Measurements from ENCODE around the gene ANKK1.

Gene ANKK1

DNA sequence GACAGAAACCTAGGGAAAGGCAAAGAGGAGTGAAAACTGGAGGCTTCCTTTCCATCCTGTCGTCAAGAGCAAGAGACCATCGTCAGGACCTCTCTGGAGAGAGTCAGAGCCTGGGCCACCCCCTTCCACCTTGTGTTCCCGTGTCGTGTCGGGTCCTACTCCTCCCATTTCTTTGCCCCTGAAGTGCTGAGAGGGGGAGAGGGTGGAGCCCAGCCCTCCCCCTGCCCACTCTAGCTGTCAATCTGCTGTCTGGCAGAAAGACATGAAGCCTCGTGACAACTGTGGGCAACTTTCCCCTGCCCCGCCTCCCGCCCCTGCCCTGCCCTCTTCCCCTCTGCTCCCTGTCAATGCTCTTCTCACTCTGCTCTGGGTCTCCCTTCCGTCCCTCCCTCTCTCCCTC is 20.6 kb downstream of the ANKK1 start:
- Histone ChIP-seq H3K27ac (no peak overlapping the region), H3K4me1 (ENCODE audit: control insufficient read depth in 1 of 2, insufficient read depth in 1 of 2, low read depth in 1 of 2, low read length in 1 of 2) (no peaks in the 10 kb centered on the region), H3K27me3 (no peaks in the 10 kb centered on the region), H3K36me3 (no peaks in the 10 kb centered on the region), H3K4me3 (ENCODE audit: low read depth in 1 of 2, low read length in 1 of 2) (no peak overlapping the region), H3K9me3 (no peaks in the 10 kb centered on the region)
- TF ChIP-seq, protein P1, sequence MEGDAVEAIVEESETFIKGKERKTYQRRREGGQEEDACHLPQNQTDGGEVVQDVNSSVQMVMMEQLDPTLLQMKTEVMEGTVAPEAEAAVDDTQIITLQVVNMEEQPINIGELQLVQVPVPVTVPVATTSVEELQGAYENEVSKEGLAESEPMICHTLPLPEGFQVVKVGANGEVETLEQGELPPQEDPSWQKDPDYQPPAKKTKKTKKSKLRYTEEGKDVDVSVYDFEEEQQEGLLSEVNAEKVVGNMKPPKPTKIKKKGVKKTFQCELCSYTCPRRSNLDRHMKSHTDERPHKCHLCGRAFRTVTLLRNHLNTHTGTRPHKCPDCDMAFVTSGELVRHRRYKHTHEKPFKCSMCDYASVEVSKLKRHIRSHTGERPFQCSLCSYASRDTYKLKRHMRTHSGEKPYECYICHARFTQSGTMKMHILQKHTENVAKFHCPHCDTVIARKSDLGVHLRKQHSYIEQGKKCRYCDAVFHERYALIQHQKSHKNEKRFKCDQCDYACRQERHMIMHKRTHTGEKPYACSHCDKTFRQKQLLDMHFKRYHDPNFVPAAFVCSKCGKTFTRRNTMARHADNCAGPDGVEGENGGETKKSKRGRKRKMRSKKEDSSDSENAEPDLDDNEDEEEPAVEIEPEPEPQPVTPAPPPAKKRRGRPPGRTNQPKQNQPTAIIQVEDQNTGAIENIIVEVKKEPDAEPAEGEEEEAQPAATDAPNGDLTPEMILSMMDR (IDR thresholded peaks at IDR 0.05), result no peak

DNA sequence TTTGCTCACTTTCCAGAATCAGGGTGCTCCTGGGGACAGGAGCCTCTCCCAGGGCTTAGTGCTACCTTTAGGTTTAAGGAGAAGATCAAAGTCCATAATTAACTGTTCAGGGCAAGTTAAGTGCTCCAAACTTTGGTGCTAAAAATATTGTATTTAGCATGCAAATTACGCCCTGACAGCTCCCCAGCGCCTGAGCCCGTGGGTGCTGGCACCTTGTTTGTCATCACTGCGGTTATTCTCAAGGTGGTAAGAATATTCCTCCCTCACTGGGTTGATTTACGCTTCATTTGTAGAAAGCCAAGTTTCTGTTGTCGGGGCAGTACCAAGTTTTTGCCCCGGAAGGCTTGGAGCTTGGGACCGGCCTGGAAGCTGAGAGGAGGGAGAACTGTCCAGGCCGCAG is 21.3 kb downstream of the ANKK1 start:
- Histone ChIP-seq H3K36me3 (no peaks in the 10 kb centered on the region), H3K4me1 (ENCODE audit: control insufficient read depth in 1 of 2, insufficient read depth in 1 of 2, low read depth in 1 of 2, low read length in 1 of 2) (no peaks in the 10 kb centered on the region), H3K9me3 (no peaks in the 10 kb centered on the region), H3K27ac (no peak overlapping the region), H3K27me3 (no peaks in the 10 kb centered on the region), H3K4me3 (ENCODE audit: low read depth in 1 of 2, low read length in 1 of 2) (no peak overlapping the region)
- TF ChIP-seq, protein P1 (IDR thresholded peaks at IDR 0.05), result no peak

DNA sequence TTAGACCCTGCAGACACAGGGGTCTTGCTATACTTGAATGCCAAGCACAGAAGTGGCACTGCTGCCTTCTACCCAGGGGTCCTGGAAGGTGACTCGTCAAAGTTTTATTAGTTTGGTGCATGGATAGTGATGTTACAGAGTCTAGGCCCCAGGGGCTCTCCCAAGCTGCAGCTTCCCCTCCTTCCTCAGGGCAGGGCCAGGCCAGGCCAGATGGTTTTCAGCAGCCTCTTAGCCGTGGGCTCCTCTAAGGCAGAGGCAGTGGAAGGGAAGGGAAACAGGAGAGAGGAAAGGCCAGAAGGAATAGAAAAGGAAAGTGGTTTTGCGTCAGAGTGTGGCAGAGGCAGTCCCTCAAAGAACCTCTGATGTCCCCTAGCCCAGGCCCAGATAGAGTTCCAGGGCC is 21.9 kb downstream of the ANKK1 start:
- Histone ChIP-seq H3K27ac (no peak overlapping the region), H3K4me3 (ENCODE audit: low read depth in 1 of 2, low read length in 1 of 2) (no peak overlapping the region), H3K36me3 (no peaks in the 10 kb centered on the region), H3K4me1 (ENCODE audit: control insufficient read depth in 1 of 2, insufficient read depth in 1 of 2, low read depth in 1 of 2, low read length in 1 of 2) (no peaks in the 10 kb centered on the region), H3K27me3 (no peaks in the 10 kb centered on the region), H3K9me3 (no peaks in the 10 kb centered on the region)
- TF ChIP-seq, protein P1 (IDR thresholded peaks at IDR 0.05), result no peak

DNA sequence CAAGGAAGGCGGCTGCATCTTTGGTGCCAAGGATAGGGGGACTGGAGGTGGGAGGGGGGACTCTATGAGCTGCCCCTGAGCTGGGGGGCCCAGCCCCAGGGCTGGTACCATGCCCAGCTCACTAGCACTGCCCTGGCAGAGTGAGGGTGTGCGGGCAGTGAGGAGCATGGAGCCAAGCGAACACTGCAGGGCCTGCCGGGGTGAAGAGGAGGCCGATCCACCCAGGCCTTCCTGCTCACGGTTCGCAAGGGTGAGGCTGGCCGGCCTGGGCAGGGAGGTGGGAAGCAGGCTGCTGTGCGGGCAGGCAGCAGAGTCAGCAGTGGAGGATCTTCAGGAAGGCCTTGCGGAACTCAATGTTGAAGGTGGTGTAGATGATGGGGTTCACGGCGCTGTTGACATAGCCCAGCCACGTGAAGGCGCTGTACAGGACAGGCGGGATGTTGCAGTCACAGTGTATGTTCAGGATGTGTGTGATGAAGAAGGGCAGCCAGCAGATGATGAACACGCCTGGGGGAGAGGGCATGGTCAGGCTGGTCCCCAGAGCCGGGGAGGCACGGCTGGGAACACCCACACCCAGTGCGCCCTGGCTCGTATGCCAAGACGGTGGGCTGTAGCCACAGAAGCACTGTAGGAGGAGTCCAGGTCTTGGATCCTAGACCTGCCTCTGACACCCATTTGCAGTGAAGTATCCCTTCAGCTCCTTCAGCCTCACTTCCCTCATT is 23.0 kb downstream of the ANKK1 start:
- H3K4me3 ChIP-seq (ENCODE audit: low read depth in 1 of 2, low read length in 1 of 2), result no peak overlapping the region
- no peaks in the 10 kb centered on the region for H3K36me3 ChIP-seq
- H3K27ac ChIP-seq, result no peak overlapping the region
- TF ChIP-seq, protein P1 (IDR thresholded peaks at IDR 0.05), result no peak
- no peaks in the 10 kb centered on the region for H3K4me1 ChIP-seq (ENCODE audit: control insufficient read depth in 1 of 2, insufficient read depth in 1 of 2, low read depth in 1 of 2, low read length in 1 of 2)
- no peaks in the 10 kb centered on the region for H3K9me3 ChIP-seq
- H3K27me3 ChIP-seq, result no peaks in the 10 kb centered on the region

DNA sequence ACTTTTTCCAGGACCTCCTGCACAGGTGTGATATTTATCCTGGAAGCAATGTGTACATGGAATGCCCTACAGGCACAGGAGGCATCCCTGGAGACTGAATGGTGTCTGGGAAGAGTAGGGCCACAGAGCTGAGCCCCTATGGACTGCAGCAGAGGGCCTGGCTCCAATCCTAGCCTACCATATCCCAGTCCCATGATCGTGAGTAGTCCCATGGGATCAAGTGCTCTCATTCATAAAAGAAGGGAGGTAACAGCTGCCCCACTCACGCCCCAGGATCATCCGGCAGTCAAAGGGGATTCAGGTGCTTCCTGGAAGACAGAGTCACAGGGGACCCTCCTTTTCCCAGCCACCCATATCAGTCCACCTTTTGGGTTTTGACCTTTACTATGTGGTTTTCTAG is 24.0 kb downstream of the ANKK1 start:
- TF ChIP-seq, protein P1 (IDR thresholded peaks at IDR 0.05), result no peak
- Histone ChIP-seq H3K9me3 (no peaks in the 10 kb centered on the region), H3K4me3 (ENCODE audit: low read depth in 1 of 2, low read length in 1 of 2) (no peak overlapping the region), H3K36me3 (no peaks in the 10 kb centered on the region), H3K27me3 (no peaks in the 10 kb centered on the region), H3K27ac (no peak overlapping the region), H3K4me1 (ENCODE audit: control insufficient read depth in 1 of 2, insufficient read depth in 1 of 2, low read depth in 1 of 2, low read length in 1 of 2) (no peaks in the 10 kb centered on the region)
